KMS-11 (cell line): ENCODE measurements around the gene LIN28A.
A peak's percentile ranks its signal among the peaks of the same experiment; 100 is the strongest.

Experiments used
- H2AFZ ChIP-seq: fragments of 200-600 bp; sonication (generic); 2 replicates; pipeline ENCODE4 v1.6.1; 2016; ENCODE audit warnings: antibody characterized with exemption, mixed run types, low read depth
- H3K27ac ChIP-seq: fragments of 200-600 bp; sonication (generic); 2 replicates; pipeline ENCODE4 v1.6.1; 2016; ENCODE audit warnings: mild to moderate bottlenecking, mixed run types
- H3K27me3 ChIP-seq: fragments of 200-600 bp; sonication (generic); 2 replicates; pipeline ENCODE4 v1.6.1; 2017; ENCODE audit warnings: mild to moderate bottlenecking, low read depth, mixed run types, moderate library complexity; ENCODE audit not compliant: insufficient read depth
- H3K36me3 ChIP-seq: fragments of 200-600 bp; sonication (generic); 2 replicates; pipeline ENCODE4 v1.6.1; 2017; ENCODE audit warnings: mild to moderate bottlenecking, mixed run types; ENCODE audit not compliant: insufficient read depth
- H3K4me1 ChIP-seq: fragments of 200-600 bp; sonication (generic); 2 replicates; pipeline ENCODE4 v1.6.1; 2016; ENCODE audit warnings: mild to moderate bottlenecking, low read depth, mixed run types; ENCODE audit not compliant: poor library complexity, severe bottlenecking
- H3K4me2 ChIP-seq: fragments of 200-600 bp; sonication (generic); 2 replicates; pipeline ENCODE4 v1.7.0; 2016; ENCODE audit warnings: mild to moderate bottlenecking, mixed run types
- H3K4me3 ChIP-seq: fragments of 200-600 bp; sonication (generic); IDR thresholded peaks from 2 replicates; pipeline ENCODE4 v1.6.1; 2017; ENCODE audit warnings: low read depth, low read length, mixed read lengths; ENCODE audit not compliant: insufficient read depth
- H3K79me2 ChIP-seq: fragments of 200-600 bp; sonication (generic); 2 replicates; pipeline ENCODE4 v1.6.1; 2016; ENCODE audit warnings: low read depth, mixed run types; ENCODE audit not compliant: insufficient read depth
- H3K9ac ChIP-seq: fragments of 200-600 bp; sonication (generic); 2 replicates; pipeline ENCODE4 v1.6.1; 2016; ENCODE audit warnings: mild to moderate bottlenecking, mixed run types
- H4K20me1 ChIP-seq: fragments of 200-600 bp; sonication (generic); 2 replicates; pipeline ENCODE4 v1.6.1; 2016; ENCODE audit warnings: mild to moderate bottlenecking, mixed run types; ENCODE audit not compliant: insufficient read depth
- CTCF ChIP-seq: fragments of 200-600 bp; sonication (generic); conservative IDR thresholded peaks from 2 replicates; pipeline ENCODE4 v1.6.1; 2017; ENCODE audit warnings: low read depth, mild to moderate bottlenecking, antibody characterized with exemption, low read length, moderate library complexity, mixed read lengths

Gene LIN28A

GRCh38 chr1:26410706-26411623 is at the start of gene LIN28A:
LIN28A (plus strand) TSS chr1:26410817; CDS start chr1:26410892, 75 bp downstream.
- Histone ChIP-seq H3K27me3 (peaks cover 66% of the 10 kb centered on the region), H3K4me3 (no peak within 1 kb of the TSS), H2AFZ (no peak within 1 kb of the TSS)

GRCh38 chr1:26361605-26362122 is 49.0 kb upstream of the LIN28A start:
- no peak overlapping the region for H3K4me3 ChIP-seq
- H3K4me1 ChIP-seq = peaks cover 6% of the 10 kb centered on the region
- no peak overlapping the region for H3K27ac ChIP-seq
- H3K9ac ChIP-seq = no peak overlapping the region
- H4K20me1 ChIP-seq = no peaks in the 10 kb centered on the region
- TF ChIP-seq CTCF = no peak
- H3K36me3 ChIP-seq = no peaks in the 10 kb centered on the region
- H2AFZ ChIP-seq = no peak overlapping the region
- no peak overlapping the region for H3K4me2 ChIP-seq
- peaks cover 18% of the 10 kb centered on the region; the same call in 1 of the 2 replicates for H3K27me3 ChIP-seq
- no peaks in the 10 kb centered on the region for H3K79me2 ChIP-seq

More at GRCh38 chr1:26410706-26411623, at the start of gene LIN28A:
- Histone ChIP-seq H3K27ac (no peak within 1 kb of the TSS), H3K9ac (no peak within 1 kb of the TSS), H3K4me2 (no peak within 1 kb of the TSS), H3K79me2 (no peaks in the 10 kb centered on the region), H4K20me1 (no peaks in the 10 kb centered on the region), H3K36me3 (no peaks in the 10 kb centered on the region), H3K4me1 (no peaks in the 10 kb centered on the region)
- TF ChIP-seq CTCF = no peak

- H2AFZ ChIP-seq = no peak overlapping the region
- H3K27ac ChIP-seq = no peak overlapping the region
- no peak for TF ChIP-seq CTCF
- H3K27me3 ChIP-seq = peaks cover 18% of the 10 kb centered on the region; the same call in 1 of the 2 replicates
- H3K4me1 ChIP-seq = peaks cover 6% of the 10 kb centered on the region
- no peak overlapping the region for H3K4me3 ChIP-seq
- H3K79me2 ChIP-seq = no peaks in the 10 kb centered on the region
- no peak overlapping the region for H3K9ac ChIP-seq
- no peaks in the 10 kb centered on the region for H3K36me3 ChIP-seq
- H3K4me2 ChIP-seq = no peak overlapping the region
- H4K20me1 ChIP-seq = no peaks in the 10 kb centered on the region
Observed at GRCh38 chr1:26362331-26362730, 48.3 kb upstream of the LIN28A start.

GRCh38 chr1:26363549-26364448 is 46.8 kb upstream of the LIN28A start:
- H3K27me3 ChIP-seq = peaks cover 22% of the 10 kb centered on the region; the same call in 1 of the 2 replicates
- no peak overlapping the region for H3K4me3 ChIP-seq
- H4K20me1 ChIP-seq = no peaks in the 10 kb centered on the region

More at GRCh38 chr1:26363549-26364448, 46.8 kb upstream of the LIN28A start:
- no peak overlapping the region for H3K4me2 ChIP-seq
- no peaks in the 10 kb centered on the region for H3K79me2 ChIP-seq
- peaks cover 6% of the 10 kb centered on the region for H3K4me1 ChIP-seq
- TF ChIP-seq CTCF = peak; percentile 95
- H3K9ac ChIP-seq = no peak overlapping the region
- no peak overlapping the region for H3K27ac ChIP-seq
- peak overlapping the region; percentile 38; the same call in 1 of the 2 replicates for H2AFZ ChIP-seq
- H3K36me3 ChIP-seq = no peaks in the 10 kb centered on the region
